ENCODE data around the gene NUP98. TPM values are rescaled to one million over a fixed set of nuclear protein-coding genes. Genes with fewer than 3 reads are reported as not detected.

Gene NUP98
- total RNA-seq (2014; rRNA removed; shearing (Covaris generic)), result 191 and 217 TPM in 2 replicates

DNA sequence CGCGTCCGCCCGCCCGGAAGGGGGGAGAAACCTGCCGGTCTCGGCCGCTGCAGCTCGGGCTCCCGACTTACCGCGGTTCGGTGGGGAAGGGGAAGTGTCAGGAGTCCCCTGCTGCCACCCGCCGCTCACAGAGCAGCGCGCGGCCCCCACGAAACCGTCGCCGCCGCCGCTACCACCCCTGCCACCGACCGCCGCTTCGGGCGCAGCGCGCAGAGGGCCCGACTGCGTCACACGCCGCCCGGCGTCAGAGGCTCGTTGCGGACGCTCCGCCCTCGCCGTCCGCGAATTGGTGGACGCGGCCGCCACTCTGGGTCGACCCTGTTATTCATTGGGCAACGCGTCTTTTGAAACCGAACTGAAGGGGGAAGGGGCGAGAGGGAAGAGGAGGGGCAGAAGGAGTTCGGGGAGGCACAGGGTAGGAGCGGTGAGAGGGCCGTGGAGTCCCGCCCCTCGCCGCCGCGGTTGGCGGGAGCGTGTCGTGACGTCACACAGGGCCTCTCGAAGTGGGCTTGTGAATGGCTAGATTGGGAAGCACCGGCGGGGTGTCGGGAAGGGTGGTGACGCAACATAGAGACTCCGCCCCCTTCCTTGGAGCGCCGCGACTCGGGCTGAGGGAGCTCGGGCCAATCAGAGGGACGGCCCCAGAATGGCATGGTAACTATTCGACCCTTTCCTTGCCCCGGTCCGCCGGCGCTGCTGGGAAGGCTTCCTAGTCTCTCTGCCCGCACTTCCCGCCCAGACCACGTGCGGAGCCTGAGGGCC lies at the start of gene NUP98:
Gene NUP98, minus strand, starts transcription at position 226 of the 762 bp plus-strand sequence. CDS start 15,437 bp downstream, outside the sequence.
- Histone ChIP-seq H3K4me3 (peak within 1 kb of the TSS; percentile 82), H3K4me1 (no peaks in the 10 kb centered on the region), H3K27me3 (no peaks in the 10 kb centered on the region), H3K27ac (peak within 1 kb of the TSS; percentile 77), H3K36me3 (peaks cover 26% of the 10 kb centered on the region), H3K9me3 (replicated peaks) (no peaks in the 10 kb centered on the region)
- DNase-seq, result peak; percentile 99

DNA sequence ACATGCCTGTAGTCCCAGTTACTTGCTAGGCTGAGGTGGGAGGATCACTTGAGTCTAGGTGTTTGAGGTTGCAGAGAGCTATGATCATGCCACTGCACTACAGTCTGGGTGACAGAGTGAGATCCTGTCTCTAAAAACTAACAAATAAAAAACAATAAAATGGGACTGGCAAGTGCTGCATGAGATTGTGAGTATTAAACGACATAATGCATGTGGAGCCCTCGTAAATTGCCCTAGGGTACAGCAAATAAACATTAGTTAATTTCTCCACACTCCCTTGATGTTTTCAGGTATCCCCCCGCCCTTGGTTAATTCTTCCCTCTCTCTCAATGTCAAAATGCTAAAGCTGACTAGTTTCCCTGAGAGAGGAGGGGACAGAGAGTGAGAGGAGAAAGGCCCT lies 48.3 kb upstream of the NUP98 start:
- H3K4me3 ChIP-seq, result no peak overlapping the region
- H3K27ac ChIP-seq, result no peak overlapping the region
- no peaks in the 10 kb centered on the region for H3K36me3 ChIP-seq
- no peaks in the 10 kb centered on the region for H3K9me3 ChIP-seq (replicated peaks)
- no peaks in the 10 kb centered on the region for H3K27me3 ChIP-seq
- H3K4me1 ChIP-seq, result no peaks in the 10 kb centered on the region
- DNase-seq, result no peak

DNA sequence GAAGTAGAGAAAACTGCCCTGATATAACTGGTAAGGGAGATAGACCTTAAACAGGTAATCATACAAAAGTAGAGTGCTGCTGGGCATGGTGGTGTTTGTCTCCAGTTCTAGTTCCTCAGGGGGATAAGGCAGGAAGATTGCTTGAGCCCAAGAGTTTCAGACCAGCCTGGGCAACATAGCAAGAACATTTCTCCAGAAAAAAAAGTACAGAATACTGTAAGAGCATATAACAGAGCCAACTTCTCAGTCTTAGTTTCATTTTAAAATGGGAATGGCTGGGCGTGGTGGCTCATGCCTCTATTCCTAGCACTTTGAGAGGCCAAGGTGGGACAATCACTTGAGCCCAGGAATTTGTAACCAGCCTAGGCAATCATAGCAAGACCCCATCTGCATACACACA lies 47.9 kb upstream of the NUP98 start:
- Histone ChIP-seq H3K27me3 (no peaks in the 10 kb centered on the region), H3K4me1 (no peaks in the 10 kb centered on the region), H3K27ac (no peak overlapping the region), H3K4me3 (no peak overlapping the region), H3K9me3 (replicated peaks) (no peaks in the 10 kb centered on the region), H3K36me3 (no peaks in the 10 kb centered on the region)
- DNase-seq, result no peak

DNA sequence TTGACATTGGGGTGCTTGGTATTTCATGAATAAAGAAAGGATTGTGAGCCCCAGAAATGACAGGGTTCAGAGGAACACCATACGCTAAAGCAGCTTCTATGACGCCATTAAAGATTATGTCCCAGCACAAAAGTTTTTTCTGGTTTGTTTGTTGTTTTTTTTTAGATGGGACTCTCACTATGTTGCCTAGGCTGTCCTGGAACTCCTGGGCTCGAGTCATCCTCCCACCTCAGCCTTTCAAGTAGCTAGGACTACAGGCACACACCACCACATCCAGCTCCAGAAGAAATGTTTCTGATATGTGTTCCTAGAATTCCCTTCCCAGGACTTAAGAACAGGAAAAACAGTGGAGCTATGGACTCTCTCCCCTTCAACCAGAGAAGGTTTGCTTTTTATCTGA lies 46.0 kb upstream of the NUP98 start:
- no peaks in the 10 kb centered on the region for H3K36me3 ChIP-seq
- no peak for DNase-seq
- H3K9me3 ChIP-seq (replicated peaks), result no peaks in the 10 kb centered on the region
- no peak overlapping the region for H3K27ac ChIP-seq
- no peaks in the 10 kb centered on the region for H3K4me1 ChIP-seq
- H3K27me3 ChIP-seq, result no peaks in the 10 kb centered on the region
- H3K4me3 ChIP-seq, result no peak overlapping the region

DNA sequence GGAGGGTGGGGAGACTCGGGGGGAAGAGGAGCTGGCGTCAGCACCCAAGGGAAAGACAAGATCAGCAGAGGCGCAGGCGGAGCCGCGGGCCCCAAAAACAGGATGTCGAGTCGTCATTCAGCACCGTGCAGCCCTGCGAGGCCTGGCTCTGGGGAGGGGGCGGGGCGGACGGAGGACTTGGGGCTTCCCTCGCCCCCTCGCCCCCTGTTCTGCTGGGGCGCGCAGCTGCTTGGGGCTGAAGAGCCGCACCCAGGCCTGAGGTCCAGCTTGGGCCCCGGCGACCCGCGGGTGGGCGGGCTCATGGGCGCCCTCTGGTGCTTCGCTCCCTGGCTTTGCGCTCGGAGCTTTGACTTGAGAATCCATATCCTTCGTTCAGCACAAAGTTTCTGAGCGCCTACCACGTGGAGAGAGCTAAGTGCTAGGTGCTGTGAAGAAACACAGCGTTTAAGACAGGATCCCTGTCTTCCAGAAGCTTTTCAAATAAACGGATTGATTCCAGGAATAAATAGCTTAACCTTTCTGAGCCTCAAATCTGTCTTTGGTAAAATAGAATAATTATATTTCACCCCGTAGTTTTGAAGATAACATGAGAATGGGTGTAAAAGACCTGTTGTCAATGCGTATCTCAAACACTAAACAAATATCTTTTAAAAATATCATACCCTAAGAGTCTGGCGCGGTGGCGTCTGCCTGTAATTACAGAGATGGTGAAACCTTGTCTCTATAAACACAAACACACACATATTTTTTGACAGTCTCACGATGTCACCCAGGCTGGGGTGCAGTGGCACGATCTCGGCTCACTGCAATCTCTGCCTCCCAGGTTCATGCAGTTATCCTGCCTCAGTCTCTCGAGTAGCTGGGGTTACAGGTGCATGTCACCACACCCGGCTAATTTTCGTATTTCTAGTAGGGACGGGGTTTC lies 44.3 kb upstream of the NUP98 start:
- H3K4me3 ChIP-seq, result peak overlapping the region; percentile 97
- H3K27me3 ChIP-seq, result no peaks in the 10 kb centered on the region
- peak overlapping the region; percentile 70 for H3K27ac ChIP-seq
- H3K36me3 ChIP-seq, result no peaks in the 10 kb centered on the region
- no peaks in the 10 kb centered on the region for H3K9me3 ChIP-seq (replicated peaks)
- peak in 1 of 2 experiments; percentile 92 for DNase-seq
- no peaks in the 10 kb centered on the region for H3K4me1 ChIP-seq

DNA sequence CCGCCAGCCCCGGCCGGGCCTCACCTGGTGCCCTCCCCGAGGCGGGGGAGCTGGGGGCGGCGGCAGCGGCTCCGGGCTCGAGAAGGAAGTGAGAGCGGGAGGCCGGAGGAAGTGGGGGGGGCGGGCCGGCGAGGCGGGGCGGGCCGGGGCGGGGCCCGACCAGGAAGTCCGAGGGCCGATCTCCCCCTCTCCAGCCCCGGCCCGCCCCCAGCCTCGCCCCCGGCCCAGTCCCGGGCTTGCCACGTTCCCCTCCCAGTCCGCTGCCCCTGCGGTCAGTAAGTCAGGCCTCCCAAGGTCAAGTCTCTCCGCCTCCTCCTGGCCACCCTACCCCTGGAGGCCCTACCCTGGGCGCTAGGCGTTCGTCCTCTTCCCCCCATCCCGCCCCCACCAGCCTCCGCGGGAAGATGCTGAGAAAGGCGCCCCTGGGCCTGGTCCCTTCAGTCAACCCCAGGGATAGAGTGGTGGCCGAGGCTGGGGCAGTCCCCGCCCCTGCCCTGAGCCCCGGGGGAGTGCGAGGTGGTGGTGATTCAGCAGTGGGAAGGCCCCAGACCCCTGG lies 43.6 kb upstream of the NUP98 start, which contains the start of gene RHOG:
Gene RHOG, minus strand, starts transcription at position 90 of the 556 bp plus-strand sequence. CDS start 12,821 bp downstream, outside the sequence.
- peak; percentile 76 to 85 for DNase-seq
- peak within 1 kb of the TSS; percentile 97 for H3K4me3 ChIP-seq
- H3K36me3 ChIP-seq, result no peaks in the 10 kb centered on the region
- no peaks in the 10 kb centered on the region for H3K9me3 ChIP-seq (replicated peaks)
- H3K27me3 ChIP-seq, result no peaks in the 10 kb centered on the region
- peak within 1 kb of the TSS; percentile 70 for H3K27ac ChIP-seq
- no peaks in the 10 kb centered on the region for H3K4me1 ChIP-seq

DNA sequence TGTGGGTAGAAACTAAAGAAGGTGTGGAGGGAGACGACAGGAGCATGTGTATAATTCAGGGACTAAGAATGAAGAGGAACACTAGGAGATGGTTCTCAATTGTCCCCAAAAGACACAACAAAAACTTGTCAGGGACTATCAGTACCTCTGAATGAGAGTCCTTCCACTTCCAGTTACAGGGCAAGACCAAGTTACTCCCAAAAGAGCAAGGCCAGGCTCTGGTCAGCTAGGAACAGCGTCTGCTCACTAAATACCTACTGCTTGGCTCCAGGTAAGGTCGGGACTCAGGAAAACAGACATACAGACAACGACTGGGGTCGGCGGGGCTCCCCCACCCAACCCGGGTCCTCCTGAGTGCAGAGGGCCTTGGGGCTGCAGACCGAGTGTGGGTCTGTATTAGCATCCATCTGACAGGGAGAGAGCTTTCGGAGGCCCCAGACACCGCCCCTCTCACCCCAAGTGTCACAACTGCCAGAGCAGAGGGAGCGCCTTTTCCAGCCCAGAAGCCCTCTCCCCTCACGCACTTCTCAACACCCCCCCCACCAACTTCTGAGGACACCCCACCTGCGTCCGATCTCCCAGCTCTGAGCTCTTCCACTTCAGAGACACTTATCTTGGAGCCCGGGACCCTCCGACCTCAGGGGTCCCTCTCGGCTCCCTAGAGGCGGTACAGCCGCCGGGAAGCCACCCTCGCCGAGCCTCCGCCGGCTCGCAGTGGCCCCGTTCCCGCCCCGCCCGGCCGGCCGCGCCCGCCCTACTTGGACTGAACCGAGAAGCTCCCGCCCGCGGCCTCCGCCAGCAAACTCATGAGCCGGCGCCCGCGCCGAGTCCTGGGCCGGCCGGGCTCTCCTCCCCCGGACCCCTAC lies 42.9 kb upstream of the NUP98 start:
- H3K27me3 ChIP-seq, result no peaks in the 10 kb centered on the region
- no peaks in the 10 kb centered on the region for H3K4me1 ChIP-seq
- peak overlapping the region; percentile 36; the same call in 1 of the 2 replicates for H3K27ac ChIP-seq
- H3K4me3 ChIP-seq, result peak overlapping the region; percentile 97
- H3K36me3 ChIP-seq, result no peaks in the 10 kb centered on the region
- no peaks in the 10 kb centered on the region for H3K9me3 ChIP-seq (replicated peaks)
- DNase-seq, result no peak

DNA sequence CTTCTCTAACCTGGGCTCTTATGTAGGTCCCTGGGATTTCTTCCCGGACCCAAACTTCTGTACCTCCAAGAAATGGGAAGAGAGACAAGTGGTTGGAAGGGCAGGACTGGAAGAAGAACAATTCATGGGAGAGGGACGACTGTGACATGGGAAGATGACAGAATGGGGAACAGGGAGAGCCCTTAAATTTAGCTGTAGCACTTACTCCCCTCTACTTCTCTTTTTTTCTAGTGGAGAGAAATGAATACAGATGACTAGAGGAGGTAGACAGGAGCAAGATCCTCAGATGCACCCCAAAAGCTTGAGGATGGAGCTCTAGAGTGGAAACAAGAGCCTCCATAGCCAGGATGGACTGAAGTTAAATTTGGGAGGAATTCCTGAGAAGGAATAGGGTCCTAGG lies 41.1 kb upstream of the NUP98 start:
- DNase-seq, result no peak
- 0 out of 2 replicates have a peak, but pooled peaks cover 6% of the 10 kb centered on the region for H3K36me3 ChIP-seq
- no peaks in the 10 kb centered on the region for H3K4me1 ChIP-seq
- H3K4me3 ChIP-seq, result no peak overlapping the region
- H3K27ac ChIP-seq, result no peak overlapping the region
- H3K27me3 ChIP-seq, result no peaks in the 10 kb centered on the region
- H3K9me3 ChIP-seq (replicated peaks), result no peaks in the 10 kb centered on the region

DNA sequence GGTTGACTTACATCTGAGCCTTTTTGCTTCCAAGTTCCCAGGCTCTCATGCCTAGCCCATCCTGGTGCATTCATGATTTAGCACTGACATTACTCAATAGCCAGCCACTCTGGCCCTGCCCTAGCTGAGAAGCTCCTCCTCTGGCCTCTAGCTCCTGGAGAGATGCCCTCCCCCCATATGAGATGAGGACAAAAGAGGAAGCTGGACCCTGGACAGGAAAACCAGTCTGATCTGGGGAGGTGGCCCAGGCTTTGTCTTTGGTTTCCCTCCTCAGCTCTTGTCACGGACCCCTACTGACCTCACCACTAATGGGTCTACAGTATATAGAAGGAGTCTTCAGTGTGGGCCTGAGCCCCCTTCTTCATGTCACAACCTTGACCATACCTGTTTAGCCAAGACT lies 40.4 kb upstream of the NUP98 start:
- no peak overlapping the region for H3K27ac ChIP-seq

DNA sequence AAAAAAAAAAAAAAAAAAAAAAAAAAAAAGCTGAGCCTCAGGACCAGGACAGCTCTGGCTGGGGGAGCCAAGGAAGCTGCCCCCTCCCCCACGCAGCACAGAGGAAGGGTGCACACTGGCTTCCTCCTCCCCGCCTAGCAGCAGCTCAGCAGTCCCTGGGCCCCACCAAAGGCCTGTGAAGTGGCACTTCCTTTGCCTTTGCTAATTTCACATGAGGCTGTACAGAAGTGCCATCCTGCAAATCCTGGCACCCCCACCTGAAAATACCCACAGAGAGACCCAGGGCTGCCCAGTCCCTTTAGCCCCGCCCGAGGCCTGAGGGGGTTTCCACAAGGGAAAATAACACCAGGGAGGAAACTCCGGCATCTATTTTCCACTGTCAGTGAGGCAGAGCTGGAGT lies 39.5 kb upstream of the NUP98 start:
- no peak for DNase-seq
- Histone ChIP-seq H3K4me1 (no peaks in the 10 kb centered on the region), H3K9me3 (replicated peaks) (no peaks in the 10 kb centered on the region), H3K4me3 (no peak overlapping the region), H3K36me3 (peaks cover 11% of the 10 kb centered on the region; the same call in 1 of the 2 replicates), H3K27me3 (no peaks in the 10 kb centered on the region), H3K27ac (no peak overlapping the region)

More for the DNA sequence above, 40.4 kb upstream of the NUP98 start:
- no peaks in the 10 kb centered on the region for H3K4me1 ChIP-seq
- no peaks in the 10 kb centered on the region for H3K9me3 ChIP-seq (replicated peaks)
- no peaks in the 10 kb centered on the region for H3K27me3 ChIP-seq
- DNase-seq, result no peak
- 0 out of 2 replicates have a peak, but pooled peaks cover 8% of the 10 kb centered on the region for H3K36me3 ChIP-seq
- H3K4me3 ChIP-seq, result no peak overlapping the region

DNA sequence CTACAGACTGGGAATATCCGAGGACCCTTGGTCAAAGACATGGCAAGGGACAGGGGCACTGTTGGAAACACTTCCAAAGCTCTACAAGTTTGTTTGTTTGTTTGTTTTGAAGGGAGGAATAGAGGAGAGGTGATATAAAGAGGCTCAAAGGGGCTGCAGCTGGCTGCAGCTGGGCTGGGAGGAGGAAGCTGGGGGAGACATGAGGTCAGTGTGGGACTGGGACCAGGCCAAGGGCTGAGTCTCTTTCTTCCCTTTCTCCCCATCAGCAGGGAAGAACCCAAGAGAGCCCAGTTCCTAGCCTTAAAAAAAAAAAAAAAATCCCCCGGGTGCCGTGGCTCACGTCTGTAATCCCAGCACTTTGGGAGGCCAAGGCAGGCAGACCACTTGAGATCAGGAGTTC lies 38.4 kb upstream of the NUP98 start:
- Histone ChIP-seq H3K4me3 (no peak overlapping the region), H3K9me3 (replicated peaks) (no peaks in the 10 kb centered on the region), H3K4me1 (no peaks in the 10 kb centered on the region), H3K27me3 (no peaks in the 10 kb centered on the region), H3K36me3 (peaks cover 12% of the 10 kb centered on the region; the same call in 1 of the 2 replicates), H3K27ac (no peak overlapping the region)
- no peak for DNase-seq

DNA sequence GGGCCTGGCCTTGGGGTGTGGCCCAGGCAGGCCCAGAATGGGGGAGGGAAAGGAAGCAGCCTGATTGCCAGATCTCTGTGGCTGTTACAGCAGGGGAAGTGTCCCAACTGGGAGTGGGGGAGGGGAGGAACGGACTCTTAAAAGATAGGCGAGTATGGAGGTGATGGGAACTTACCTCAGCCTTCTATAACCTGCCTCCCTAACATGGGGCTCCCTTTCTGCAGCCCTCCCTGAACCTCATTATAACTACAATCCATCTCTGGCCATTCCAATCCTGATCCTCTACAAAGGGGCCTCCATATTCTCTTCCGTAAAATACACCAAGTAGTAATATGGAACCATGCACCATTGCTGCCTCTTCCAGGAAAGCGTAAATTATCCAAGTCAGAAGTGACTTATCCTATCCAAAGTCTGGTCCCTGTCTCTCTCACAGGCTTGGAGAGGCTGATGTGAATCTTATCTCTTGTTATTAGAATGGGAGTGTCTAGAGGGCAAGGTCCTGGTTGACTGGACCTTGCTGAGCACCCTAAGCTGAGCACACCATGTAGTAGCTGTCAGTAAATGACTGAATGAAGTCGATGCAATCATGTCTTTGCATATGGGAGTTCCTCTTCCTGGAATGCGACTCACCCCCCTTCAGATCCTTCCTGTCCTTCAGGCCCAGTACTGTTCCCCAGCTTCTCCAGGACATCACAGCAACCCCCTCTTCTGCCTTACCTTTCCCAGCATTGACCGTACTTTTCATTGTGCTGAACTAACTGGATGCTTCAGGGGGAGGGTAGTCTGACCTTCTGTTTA lies 37.5 kb upstream of the NUP98 start:
- Histone ChIP-seq H3K9me3 (replicated peaks) (no peaks in the 10 kb centered on the region), H3K27me3 (no peaks in the 10 kb centered on the region), H3K4me1 (no peaks in the 10 kb centered on the region), H3K27ac (no peak overlapping the region), H3K4me3 (no peak overlapping the region), H3K36me3 (peaks cover 20% of the 10 kb centered on the region)
- DNase-seq, result no peak

DNA sequence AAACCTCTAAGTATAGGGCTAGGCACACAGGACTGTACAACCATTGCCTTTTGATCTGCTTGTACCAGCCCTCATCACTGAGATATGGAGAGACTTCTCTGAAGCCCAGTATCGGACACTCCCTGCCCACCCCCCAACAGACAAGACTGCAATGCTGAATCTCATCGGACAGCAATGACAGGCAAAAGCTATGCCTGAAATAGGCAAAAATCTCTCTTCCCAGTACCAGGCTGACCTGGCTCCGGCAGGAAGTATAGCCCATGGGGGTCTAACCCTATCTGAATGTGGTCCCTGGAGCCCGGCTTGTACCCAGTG lies 37.0 kb upstream of the NUP98 start:
- DNase-seq, result no peak
- no peak overlapping the region for H3K27ac ChIP-seq
- no peaks in the 10 kb centered on the region for H3K27me3 ChIP-seq
- H3K4me3 ChIP-seq, result no peak overlapping the region
- no peaks in the 10 kb centered on the region for H3K4me1 ChIP-seq
- no peaks in the 10 kb centered on the region for H3K9me3 ChIP-seq (replicated peaks)
- peaks cover 21% of the 10 kb centered on the region for H3K36me3 ChIP-seq
